Activated CD4-positive, alpha-beta T cell treated with anti-CD3 and anti-CD28 coated beads, Interleukin-2, amount 50 U/mL, for 48 hours (primary cell): ENCODE results near the gene KIF6.

Experiments used
- DNase-seq, 2 experiments: peaks; one replicate each; pipeline ENCODE4 v3.0.0-alpha.2; 2020

The KIF6 gene

GRCh38 chr6:39590871-39591393 is 134.3 kb downstream of the KIF6 start:
- no peak for DNase-seq

GRCh38 chr6:39587080-39587479 is 138.1 kb downstream of the KIF6 start:
- no peak for DNase-seq

- no peak for DNase-seq
These were observed 139.6 kb downstream of the KIF6 start for GRCh38 chr6:39585641-39586040.

GRCh38 chr6:39577446-39578165 is 147.6 kb downstream of the KIF6 start:
- DNase-seq: no peak

GRCh38 chr6:39576556-39577303 is 148.5 kb downstream of the KIF6 start:
- no peak for DNase-seq

- no peak for DNase-seq
These were observed 150.2 kb downstream of the KIF6 start for GRCh38 chr6:39574991-39575390.

GRCh38 chr6:39573541-39573940 is 151.7 kb downstream of the KIF6 start:
- DNase-seq: no peak

- DNase-seq: no peak
These were observed 152.4 kb downstream of the KIF6 start for GRCh38 chr6:39572661-39573340.

GRCh38 chr6:39568896-39569295 is 156.3 kb downstream of the KIF6 start:
- DNase-seq: no peak

GRCh38 chr6:39567091-39567490 is 158.1 kb downstream of the KIF6 start:
- no peak for DNase-seq

- DNase-seq: no peak
These were observed 158.8 kb downstream of the KIF6 start for GRCh38 chr6:39566456-39566855.

- no peak for DNase-seq
These were observed 159.3 kb downstream of the KIF6 start for GRCh38 chr6:39565956-39566355.

GRCh38 chr6:39563566-39564311 is 161.5 kb downstream of the KIF6 start:
- DNase-seq: no peak

- no peak for DNase-seq
These were observed 163.5 kb downstream of the KIF6 start for GRCh38 chr6:39561536-39562266.

GRCh38 chr6:39560915-39561314 is 164.3 kb downstream of the KIF6 start:
- no peak for DNase-seq

- no peak for DNase-seq
These were observed 166.5 kb downstream of the KIF6 start for GRCh38 chr6:39558591-39559190.

GRCh38 chr6:39558079-39558478 is 167.1 kb downstream of the KIF6 start:
- no peak for DNase-seq

- DNase-seq: no peak
These were observed 170.1 kb downstream of the KIF6 start for GRCh38 chr6:39555136-39555535.

GRCh38 chr6:39553860-39554802 is 171.1 kb downstream of the KIF6 start:
- DNase-seq: no peak

GRCh38 chr6:39553029-39553428 is 172.2 kb downstream of the KIF6 start:
- DNase-seq: no peak

GRCh38 chr6:39550191-39550590 is 175.0 kb downstream of the KIF6 start:
- no peak for DNase-seq
